Caco-2 (cell line): ENCODE data around the gene PPP1R37. TPM values are rescaled to one million over a fixed set of nuclear protein-coding genes. Genes with fewer than 3 reads are reported as not detected.

Experiments used
- BruUV-seq: library from RNA; stranded (reverse); fragments of 400-500 nt; replicated peaks from 2 replicates; lab custom pipeline; 2021; lab: Mats Ljungman, UMichigan
- CTCF ChIA-PET: fragments of 300-600 bp; sonication (Branson Sonifier 250); formaldehyde crosslinking; loops from one replicate; lab custom pipeline; 2022; ENCODE audit warnings: antibody characterized with exemption; lab: Charles Lee
- POLR2A ChIA-PET: fragments of 300-600 bp; sonication (Branson Sonifier 250); formaldehyde crosslinking; loops from one replicate; lab custom pipeline; 2022; ENCODE audit warnings: antibody characterized with exemption; lab: Charles Lee
- DNase-seq, 2 experiments: peaks; one replicate each; pipeline versions ENCODE4 v3.0.0 to v3.0.0-alpha.2; 2020 to 2022
- H3K27me3 ChIP-seq: replicated peaks from 2 replicates; pipeline ENCODE4 v1.6.0; 2011; ENCODE audit warnings: low read length; ENCODE audit not compliant: control insufficient read depth, insufficient read depth
- H3K36me3 ChIP-seq: 2 replicates; pipeline ENCODE4 v1.5.1; 2011; ENCODE audit warnings: low read length; ENCODE audit not compliant: control insufficient read depth, insufficient read depth
- H3K4me1 ChIP-seq: fragments of 250-450 bp; sonication (Bioruptor Pico); 2 replicates; pipeline ENCODE4 v1.5.1; 2020; ENCODE audit warnings: mild to moderate bottlenecking
- H3K4me3 ChIP-seq: 2 replicates; pipeline ENCODE4 v1.5.1; 2011; ENCODE audit warnings: low read depth, mild to moderate bottlenecking, control low read depth, low read length
- H3K9me3 ChIP-seq: fragments of 250-450 bp; sonication (Bioruptor Pico); 2 replicates; pipeline ENCODE4 v1.5.1; 2020; ENCODE audit warnings: mild to moderate bottlenecking, moderate library complexity
- H3K27ac Mint-ChIP-seq: one replicate; pipeline ENCODE4 v1.8.0; 2022; ENCODE audit warnings: mixed read lengths; ENCODE audit not compliant: unreplicated experiment
- H3K27me3 Mint-ChIP-seq: one replicate; pipeline ENCODE4 v1.8.0; 2022; ENCODE audit warnings: mixed read lengths; ENCODE audit not compliant: insufficient read depth, unreplicated experiment
- H3K36me3 Mint-ChIP-seq: one replicate; pipeline ENCODE4 v1.8.0; 2022; ENCODE audit warnings: mild to moderate bottlenecking, mixed read lengths; ENCODE audit not compliant: insufficient read depth, unreplicated experiment
- H3K4me1 Mint-ChIP-seq: one replicate; pipeline ENCODE4 v1.8.0; 2022; ENCODE audit warnings: low read depth, mixed read lengths; ENCODE audit not compliant: unreplicated experiment
- H3K4me3 Mint-ChIP-seq: one replicate; pipeline ENCODE4 v1.8.0; 2022; ENCODE audit warnings: mild to moderate bottlenecking, moderate library complexity, mixed read lengths; ENCODE audit not compliant: unreplicated experiment
- H3K9me3 Mint-ChIP-seq: one replicate; pipeline ENCODE4 v1.8.0; 2022; ENCODE audit warnings: mixed read lengths; ENCODE audit not compliant: unreplicated experiment
- CTCF ChIP-seq, 2 experiments: fragments of 200-600 bp in 1 of 2; IDR thresholded peaks; 1 replicate in 1 of 2; 2 replicates in 1 of 2; pipeline versions ENCODE4 v1.5.1 to v1.8.0; 2011 to 2022; ENCODE audit warnings: antibody characterized with exemption in 1 of 2, control low read depth in 1 of 2, inconsistent platforms in 1 of 2, low read depth in 1 of 2, low read length in 1 of 2, mild to moderate bottlenecking in 1 of 2, moderate library complexity in 1 of 2; ENCODE audit not compliant: insufficient read depth in 1 of 2, severe bottlenecking in 1 of 2, unreplicated experiment in 1 of 2
- intact Hi-C: fragments of 100-400 bp; cut with micrococcal nuclease; formaldehyde crosslinking; loops from one replicate; pipeline ENCODE4 v1.10.0; 2022; ENCODE audit not compliant: unreplicated experiment
- total RNA-seq: library from RNA; stranded (reverse); gene quantifications from 2 replicates; pipeline ENCODE4 v1.2.3, GENCODE V29; 2022

PPP1R37 gene
- total RNA-seq, 1 experiment from 2014 or later, result 42.1 TPM

GRCh38 chr19:45133661-45134060 lies 40.7 kb downstream of the PPP1R37 start:
- no TSS peak for BruUV-seq
- Mint-ChIP-seq H3K4me3 (no peak overlapping the region), H3K36me3 (peaks cover 22% of the 10 kb centered on the region), H3K9me3 (no peaks in the 10 kb centered on the region), H3K27me3 (no peaks in the 10 kb centered on the region), H3K4me1 (no peaks in the 10 kb centered on the region), H3K27ac (no peak overlapping the region)
- no peak overlapping the region for H3K4me3 ChIP-seq
- H3K9me3 ChIP-seq, result no peaks in the 10 kb centered on the region
- CTCF ChIA-PET, result no interaction called here
- no peak for TF ChIP-seq CTCF (IDR thresholded peaks at IDR 0.05; ENCODE audit: insufficient read depth in 1 of 2, low read depth in 1 of 2, low read length in 1 of 2, severe bottlenecking in 1 of 2, unreplicated experiment in 1 of 2)
- POLR2A ChIA-PET, result no interaction called here
- intact Hi-C loops, result no loop called here
- H3K27me3 ChIP-seq, result no peaks in the 10 kb centered on the region
- DNase-seq, result no peak
- H3K36me3 ChIP-seq, result no peaks in the 10 kb centered on the region
- H3K4me1 ChIP-seq, result no peaks in the 10 kb centered on the region

GRCh38 chr19:45135176-45135885 lies 42.4 kb downstream of the PPP1R37 start:
- H3K4me1 ChIP-seq, result no peaks in the 10 kb centered on the region
- H3K4me3 ChIP-seq, result no peak overlapping the region
- no peaks in the 10 kb centered on the region for H3K9me3 ChIP-seq
- CTCF ChIA-PET, result no interaction called here
- H3K4me1 Mint-ChIP-seq, result no peaks in the 10 kb centered on the region
- no TSS peak for BruUV-seq
- H3K36me3 Mint-ChIP-seq, result peaks cover 24% of the 10 kb centered on the region
- H3K36me3 ChIP-seq, result peaks cover 1% of the 10 kb centered on the region; the same call in 1 of the 2 replicates
- no peaks in the 10 kb centered on the region for H3K27me3 Mint-ChIP-seq
- no peak for TF ChIP-seq CTCF (IDR thresholded peaks at IDR 0.05; ENCODE audit: insufficient read depth in 1 of 2, low read depth in 1 of 2, low read length in 1 of 2, severe bottlenecking in 1 of 2, unreplicated experiment in 1 of 2)
- no peaks in the 10 kb centered on the region for H3K9me3 Mint-ChIP-seq
- H3K27me3 ChIP-seq, result no peaks in the 10 kb centered on the region
- no peak for DNase-seq
- H3K27ac Mint-ChIP-seq, result no peak overlapping the region
- POLR2A ChIA-PET, result no interaction called here
- H3K4me3 Mint-ChIP-seq, result no peak overlapping the region
- intact Hi-C loops, result no loop called here

DNA sequence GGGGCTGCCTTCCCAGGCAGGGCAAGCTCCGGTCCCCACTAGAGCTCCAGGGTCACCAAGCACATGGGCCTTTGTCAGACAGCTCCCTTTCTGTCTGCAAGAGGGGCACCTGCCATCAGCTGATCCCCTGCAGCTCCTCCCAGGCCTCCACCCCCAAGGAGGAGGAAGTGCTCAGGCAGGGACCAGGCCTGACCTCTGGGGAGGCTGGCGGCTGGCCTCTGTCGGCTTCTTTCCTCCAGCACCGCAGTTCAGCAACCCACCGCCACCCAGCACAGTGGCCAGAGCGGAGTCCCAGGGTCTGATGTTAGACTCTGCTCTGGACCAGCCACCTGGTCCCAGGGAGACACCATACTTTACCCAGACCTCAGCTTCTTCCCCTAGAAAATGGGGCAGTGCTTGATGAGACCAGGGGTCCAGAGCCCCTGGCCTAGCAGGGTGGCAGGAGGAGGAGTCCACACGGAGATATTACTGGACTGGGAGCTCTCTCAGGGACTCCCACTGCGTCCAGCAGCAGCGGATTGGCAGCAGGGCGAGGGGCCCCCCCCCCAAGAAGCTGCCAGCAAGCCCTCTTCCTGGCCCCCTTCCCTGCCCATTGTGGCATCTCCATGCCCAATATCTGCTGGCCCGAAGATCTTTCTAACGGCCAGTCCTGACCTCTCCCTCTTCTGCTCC lies 43.7 kb downstream of the PPP1R37 start:
- Mint-ChIP-seq H3K4me3 (no peak overlapping the region), H3K27me3 (no peaks in the 10 kb centered on the region), H3K4me1 (no peaks in the 10 kb centered on the region), H3K9me3 (no peaks in the 10 kb centered on the region), H3K27ac (peak overlapping the region; percentile 6), H3K36me3 (peaks cover 32% of the 10 kb centered on the region)
- Histone ChIP-seq H3K27me3 (no peaks in the 10 kb centered on the region), H3K4me3 (no peak overlapping the region), H3K9me3 (no peaks in the 10 kb centered on the region), H3K4me1 (no peaks in the 10 kb centered on the region), H3K36me3 (peaks cover 1% of the 10 kb centered on the region; the same call in 1 of the 2 replicates)
- BruUV-seq, result no TSS peak
- no peak for DNase-seq
- ChIA-PET POLR2A (no interaction called here), CTCF (interaction anchor here (0.5 kb wide), 1 partner anchor 46 kb away, joined by 3 read pairs; no protein-coding TSS in a partner anchor)
- TF ChIP-seq CTCF (IDR thresholded peaks at IDR 0.05; ENCODE audit: insufficient read depth in 1 of 2, low read depth in 1 of 2, low read length in 1 of 2, severe bottlenecking in 1 of 2, unreplicated experiment in 1 of 2), result no peak
- intact Hi-C loops, result no loop called here
